IPS-NIHi7 (cell line): Measurements from ENCODE around the gene HCN4.

ENCODE experiments used
- DNase-seq: peaks from one replicate; pipeline ENCODE4 v3.0.0; 2012; ENCODE audit warnings: mixed read lengths; ENCODE audit errors: extremely low spot score

The HCN4 gene

GRCh38 chr15:73380661-73381060 is 11.9 kb upstream of the HCN4 start:
- no peak for DNase-seq

- no peak for DNase-seq
Observed at GRCh38 chr15:73378089-73378488, 9.3 kb upstream of the HCN4 start.

- no peak for DNase-seq
Observed at GRCh38 chr15:73375755-73376305, 7.1 kb upstream of the HCN4 start.

GRCh38 chr15:73375012-73375411 is 6.3 kb upstream of the HCN4 start:
- no peak for DNase-seq

GRCh38 chr15:73374604-73375003 is 5.8 kb upstream of the HCN4 start:
- no peak for DNase-seq

GRCh38 chr15:73373221-73373620 is 4.5 kb upstream of the HCN4 start:
- DNase-seq: no peak

- no peak for DNase-seq
Observed at GRCh38 chr15:73371812-73372211, 3.1 kb upstream of the HCN4 start.

GRCh38 chr15:73370151-73370550 is 1.4 kb upstream of the HCN4 start:
- DNase-seq: no peak

- no peak for DNase-seq
Observed at GRCh38 chr15:73369154-73369694, 466 bp upstream of the HCN4 start.

- DNase-seq: no peak
Observed at GRCh38 chr15:73367624-73368300, 996 bp downstream of the HCN4 start.

GRCh38 chr15:73366766-73367623 is 1.8 kb downstream of the HCN4 start:
- peak; percentile 75 for DNase-seq

GRCh38 chr15:73364070-73364469 is 4.7 kb downstream of the HCN4 start:
- DNase-seq: no peak

GRCh38 chr15:73362900-73363299 is 5.9 kb downstream of the HCN4 start:
- DNase-seq: no peak

- no peak for DNase-seq
Observed at GRCh38 chr15:73361337-73361736, 7.4 kb downstream of the HCN4 start.

GRCh38 chr15:73359651-73360050 is 9.1 kb downstream of the HCN4 start:
- no peak for DNase-seq

GRCh38 chr15:73357999-73358665 is 10.6 kb downstream of the HCN4 start:
- DNase-seq: no peak

- DNase-seq: no peak
Observed at GRCh38 chr15:73355612-73356265, 13.0 kb downstream of the HCN4 start.

- DNase-seq: no peak
Observed at GRCh38 chr15:73354241-73354640, 14.5 kb downstream of the HCN4 start.

- DNase-seq: peak; percentile 48
Observed at GRCh38 chr15:73353734-73354133, 15.0 kb downstream of the HCN4 start.

- DNase-seq: no peak
Observed at GRCh38 chr15:73352082-73352481, 16.7 kb downstream of the HCN4 start.

- no peak for DNase-seq
Observed at GRCh38 chr15:73349191-73349590, 19.6 kb downstream of the HCN4 start.
